ENCODE results near the gene ARHGAP24.
"Not testable (repeated sequence)": the region's sequence is repeated elsewhere in the genome, so short reads cannot be mapped to it uniquely, and the experiment has no call there.

The ARHGAP24 gene

DNA sequence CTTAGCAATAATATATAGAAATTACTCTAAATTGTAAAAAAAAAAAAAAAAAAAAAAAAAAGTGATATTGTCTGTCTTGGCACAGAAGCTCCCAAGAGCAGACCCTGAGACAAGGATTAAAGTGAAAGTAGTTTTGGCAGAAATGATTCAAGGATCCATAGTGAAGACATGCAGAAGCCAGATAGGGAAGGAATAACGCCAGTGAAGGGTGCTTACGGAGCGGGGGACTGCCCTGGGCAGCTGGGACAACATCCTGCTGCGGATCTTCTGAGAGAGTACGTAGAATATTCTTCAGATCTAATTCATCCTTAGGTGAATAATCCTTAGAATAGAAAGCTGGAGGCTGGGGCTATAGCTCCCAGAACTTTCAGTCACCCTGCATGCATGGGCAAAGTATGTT, 39.8 kb downstream of the ARHGAP24 start:
- DNase-seq (ENCODE audit: low read depth), result no peak
- H3K4me3 ChIP-seq (ENCODE audit: control insufficient read depth, low read depth, low read length), result no peak overlapping the region
- TF ChIP-seq, protein P1, sequence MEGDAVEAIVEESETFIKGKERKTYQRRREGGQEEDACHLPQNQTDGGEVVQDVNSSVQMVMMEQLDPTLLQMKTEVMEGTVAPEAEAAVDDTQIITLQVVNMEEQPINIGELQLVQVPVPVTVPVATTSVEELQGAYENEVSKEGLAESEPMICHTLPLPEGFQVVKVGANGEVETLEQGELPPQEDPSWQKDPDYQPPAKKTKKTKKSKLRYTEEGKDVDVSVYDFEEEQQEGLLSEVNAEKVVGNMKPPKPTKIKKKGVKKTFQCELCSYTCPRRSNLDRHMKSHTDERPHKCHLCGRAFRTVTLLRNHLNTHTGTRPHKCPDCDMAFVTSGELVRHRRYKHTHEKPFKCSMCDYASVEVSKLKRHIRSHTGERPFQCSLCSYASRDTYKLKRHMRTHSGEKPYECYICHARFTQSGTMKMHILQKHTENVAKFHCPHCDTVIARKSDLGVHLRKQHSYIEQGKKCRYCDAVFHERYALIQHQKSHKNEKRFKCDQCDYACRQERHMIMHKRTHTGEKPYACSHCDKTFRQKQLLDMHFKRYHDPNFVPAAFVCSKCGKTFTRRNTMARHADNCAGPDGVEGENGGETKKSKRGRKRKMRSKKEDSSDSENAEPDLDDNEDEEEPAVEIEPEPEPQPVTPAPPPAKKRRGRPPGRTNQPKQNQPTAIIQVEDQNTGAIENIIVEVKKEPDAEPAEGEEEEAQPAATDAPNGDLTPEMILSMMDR (conservative IDR thresholded peaks at IDR 0.05; ENCODE audit: control insufficient read depth, insufficient read depth, low read depth, low read length), result no peak

DNA sequence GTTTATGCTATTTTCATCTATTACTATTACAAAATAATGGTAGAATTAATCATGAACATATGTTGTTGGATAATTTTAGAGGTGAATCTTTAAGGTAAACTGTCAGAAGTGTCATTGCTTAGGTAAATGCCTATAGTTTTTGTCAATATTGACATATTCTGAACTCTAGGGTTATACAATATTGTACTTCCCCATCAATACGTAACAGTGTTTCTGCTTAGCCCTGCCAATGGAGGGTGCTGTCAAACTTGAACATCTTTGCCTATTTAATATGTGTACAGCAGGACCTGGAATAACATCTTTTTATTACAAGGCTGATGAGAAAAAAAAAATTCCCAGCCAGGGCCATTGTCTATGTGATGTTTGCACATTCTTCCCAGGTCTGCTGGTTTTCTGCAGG, 40.8 kb downstream of the ARHGAP24 start:
- no peak for DNase-seq (ENCODE audit: low read depth)
- H3K4me3 ChIP-seq (ENCODE audit: control insufficient read depth, low read depth, low read length), result no peak overlapping the region
- TF ChIP-seq, protein P1 (conservative IDR thresholded peaks at IDR 0.05; ENCODE audit: control insufficient read depth, insufficient read depth, low read depth, low read length), result no peak

DNA sequence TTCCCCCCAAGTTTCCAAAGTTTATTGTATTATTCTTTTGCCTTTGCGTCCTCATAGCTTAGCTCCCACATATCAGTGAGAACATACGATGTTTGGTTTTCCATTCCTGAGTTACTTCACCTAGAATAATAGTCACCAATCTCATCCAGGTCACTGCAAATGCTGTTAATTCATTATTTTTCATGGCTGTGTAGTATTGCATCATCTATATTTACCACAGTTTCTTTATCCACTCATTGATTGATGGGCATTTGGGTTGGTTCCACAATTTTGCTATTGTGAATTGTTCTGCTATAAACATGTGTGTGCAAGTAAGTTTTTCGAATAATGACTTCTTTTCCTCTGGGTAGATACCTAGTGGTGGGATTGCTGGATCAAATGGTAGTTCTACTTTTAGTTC, 43.6 kb downstream of the ARHGAP24 start:
- DNase-seq (ENCODE audit: low read depth); H3K4me3 ChIP-seq (ENCODE audit: control insufficient read depth, low read depth, low read length): not testable (repeated sequence)

DNA sequence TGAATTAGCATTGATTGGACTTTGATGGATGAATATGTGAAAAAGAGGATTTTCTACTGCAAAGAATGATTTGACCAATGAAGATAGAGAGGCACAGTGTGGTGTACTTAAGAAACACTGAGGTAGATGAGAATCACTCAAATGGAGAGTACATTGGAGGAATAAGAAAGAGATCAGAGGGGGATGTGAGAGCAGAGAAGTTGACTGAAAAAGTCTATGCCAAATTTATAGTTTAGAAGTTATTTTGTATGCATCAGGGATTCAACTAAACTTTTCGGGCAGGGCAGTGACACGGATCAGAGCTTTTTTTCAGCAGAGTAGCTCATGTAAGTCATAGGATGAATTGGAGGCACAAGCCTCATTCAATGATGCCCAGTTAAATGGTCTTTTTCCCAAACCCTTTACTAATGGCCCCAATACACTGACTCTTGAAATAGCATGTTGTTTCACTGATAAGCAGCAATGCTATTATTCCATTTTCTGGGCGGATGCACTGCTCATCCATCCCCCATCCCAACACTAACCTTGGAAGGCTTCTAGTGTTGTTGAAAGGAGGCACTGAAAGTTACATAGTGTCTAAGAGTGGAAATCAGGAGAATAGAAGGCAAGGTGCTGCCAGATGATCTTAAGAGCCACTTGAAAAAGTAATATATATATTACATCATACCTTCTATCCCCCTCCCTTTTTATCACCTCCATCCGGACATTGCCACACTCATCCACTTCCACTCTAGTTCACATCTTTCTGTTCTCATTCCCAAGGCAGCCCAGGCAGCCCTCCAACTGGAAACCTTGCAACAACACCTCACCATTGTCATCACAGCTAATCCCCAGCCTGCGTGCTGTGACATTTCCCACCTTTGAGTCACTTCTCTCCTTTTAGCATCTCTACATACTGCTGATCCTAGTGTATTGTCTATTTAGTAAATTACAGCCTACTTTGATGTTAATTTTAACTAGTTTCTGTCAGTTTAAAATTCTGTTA, 46.1 kb downstream of the ARHGAP24 start:
- no peak for DNase-seq (ENCODE audit: low read depth)
- TF ChIP-seq, protein P1 (conservative IDR thresholded peaks at IDR 0.05; ENCODE audit: control insufficient read depth, insufficient read depth, low read depth, low read length), result no peak
- H3K4me3 ChIP-seq (ENCODE audit: control insufficient read depth, low read depth, low read length), result no peak overlapping the region

DNA sequence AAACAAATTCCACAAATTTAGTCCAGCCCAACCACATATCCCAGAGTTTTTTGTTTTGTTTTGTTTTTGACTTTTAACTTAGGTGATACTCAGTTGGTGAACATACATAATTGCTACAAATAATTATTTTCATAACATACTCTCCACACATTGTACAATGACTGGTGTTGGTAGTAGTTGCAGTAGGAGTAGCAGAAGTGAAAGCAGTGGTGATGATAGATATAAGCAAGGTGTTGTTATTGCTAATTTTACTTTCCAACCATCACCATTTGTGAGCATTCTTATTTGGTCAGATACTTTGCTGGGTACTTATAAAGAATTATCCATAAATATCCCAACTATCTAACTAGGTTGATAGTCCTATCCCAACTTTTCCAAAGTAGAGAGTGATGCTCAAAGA, 47.3 kb downstream of the ARHGAP24 start:
- no peak overlapping the region for H3K4me3 ChIP-seq (ENCODE audit: control insufficient read depth, low read depth, low read length)
- no peak for DNase-seq (ENCODE audit: low read depth)
- TF ChIP-seq, protein P1 (conservative IDR thresholded peaks at IDR 0.05; ENCODE audit: control insufficient read depth, insufficient read depth, low read depth, low read length), result no peak

DNA sequence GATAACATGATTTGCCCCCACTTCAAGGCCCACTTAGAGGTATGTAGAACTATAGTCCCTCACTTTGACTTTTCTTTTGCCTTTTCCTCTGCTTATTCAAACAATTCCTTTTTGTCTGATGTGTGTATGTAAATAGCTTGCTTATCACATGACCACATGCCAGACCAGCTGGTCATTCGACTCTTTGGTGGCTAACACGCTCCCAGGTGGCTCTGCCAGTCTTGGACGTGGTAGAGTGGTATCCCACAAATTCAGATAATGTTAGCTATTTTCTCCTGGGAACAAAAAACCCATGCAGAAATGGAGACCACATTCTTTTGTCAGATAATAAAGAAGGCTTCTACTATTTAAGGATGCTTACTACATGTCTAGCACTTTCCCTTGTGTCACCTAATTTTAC, 47.9 kb downstream of the ARHGAP24 start:
- no peak for DNase-seq (ENCODE audit: low read depth)
- TF ChIP-seq, protein P1 (conservative IDR thresholded peaks at IDR 0.05; ENCODE audit: control insufficient read depth, insufficient read depth, low read depth, low read length), result no peak
- no peak overlapping the region for H3K4me3 ChIP-seq (ENCODE audit: control insufficient read depth, low read depth, low read length)

DNA sequence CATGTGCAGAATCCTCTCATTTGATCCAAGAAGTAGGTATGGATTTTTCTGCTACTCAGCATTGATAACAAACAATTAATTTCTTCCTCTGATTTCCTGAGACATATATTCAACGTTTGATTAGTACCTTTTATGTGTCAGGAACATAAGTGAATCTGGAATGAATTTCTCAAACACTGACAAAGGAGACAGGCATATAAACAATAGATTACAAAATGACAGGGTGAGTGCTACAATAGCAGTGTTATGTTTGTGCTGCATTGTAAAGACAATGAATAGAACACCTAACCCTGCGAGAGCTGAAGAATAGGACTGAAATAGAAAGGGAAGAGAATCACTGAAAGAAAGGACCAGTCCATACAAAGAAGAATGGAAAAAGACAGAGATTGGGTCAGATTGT, 52.9 kb downstream of the ARHGAP24 start:
- no peak overlapping the region for H3K4me3 ChIP-seq (ENCODE audit: control insufficient read depth, low read depth, low read length)
- TF ChIP-seq, protein P1 (conservative IDR thresholded peaks at IDR 0.05; ENCODE audit: control insufficient read depth, insufficient read depth, low read depth, low read length), result no peak
- no peak for DNase-seq (ENCODE audit: low read depth)
